Measurements from ENCODE around the gene CREG2.

DNA sequence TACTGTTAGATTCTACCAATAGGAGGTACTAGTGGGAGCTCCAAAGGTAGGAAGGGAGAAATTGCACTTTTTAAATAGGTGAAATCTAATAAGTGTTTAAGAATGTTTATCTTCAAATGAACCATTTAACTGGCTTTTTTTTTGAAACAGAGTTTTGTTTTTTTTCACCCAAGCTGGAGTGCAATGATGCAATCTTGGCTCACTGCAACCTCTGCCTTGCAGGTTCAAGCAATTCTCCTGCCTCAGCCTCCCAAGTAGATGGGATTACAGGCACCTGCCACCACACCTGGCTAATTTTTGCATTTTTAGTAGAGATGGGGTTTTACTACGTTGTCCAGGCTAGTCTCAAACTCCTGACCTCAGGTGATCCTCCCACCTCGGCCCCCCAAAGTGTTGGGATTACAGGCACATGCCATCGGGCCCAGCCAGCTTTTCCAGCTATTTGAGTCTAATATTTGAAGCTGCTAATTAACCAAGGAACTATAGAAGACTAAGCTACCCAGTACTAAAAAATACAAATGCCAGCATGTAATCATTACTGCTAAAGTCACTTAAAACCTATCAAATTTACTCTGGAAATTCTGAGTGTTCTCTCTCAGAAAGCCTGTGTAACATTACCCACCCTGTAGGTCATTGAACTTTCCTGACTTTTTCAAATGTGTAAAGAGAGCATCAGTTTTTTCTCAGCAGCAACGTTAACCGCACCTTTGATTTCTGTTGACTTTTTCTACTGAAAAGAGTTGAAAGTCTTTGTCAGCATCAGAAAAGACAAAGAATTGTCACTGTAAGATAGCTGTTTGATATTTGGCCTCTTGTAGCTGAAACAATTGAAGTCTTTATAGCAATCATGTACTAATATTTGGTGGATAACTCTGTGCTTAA is 54.2 kb downstream of the CREG2 start:
- TF ChIP-seq ARNTL (CRISPR knock-in tag; IDR thresholded peaks at IDR 0.05; ENCODE audit: borderline replicate concordance, low read depth) (no peak), TOX (CRISPR knock-in tag; IDR thresholded peaks at IDR 0.05; ENCODE audit: borderline replicate concordance) (no peak), GLIS3 (CRISPR knock-in tag; IDR thresholded peaks at IDR 0.05) (no peak), ISL1 (CRISPR knock-in tag; IDR thresholded peaks at IDR 0.05) (no peak), ZNF70 (CRISPR knock-in tag; IDR thresholded peaks at IDR 0.05) (no peak), RARB (CRISPR knock-in tag; IDR thresholded peaks at IDR 0.05) (no peak), TCF4 (CRISPR knock-in tag; IDR thresholded peaks at IDR 0.05; ENCODE audit: borderline replicate concordance) (no peak), SNAI2 (CRISPR knock-in tag; IDR thresholded peaks at IDR 0.05) (no peak), ZFP3 (CRISPR knock-in tag; IDR thresholded peaks at IDR 0.05) (no peak), ZNF565 (CRISPR knock-in tag; conservative IDR thresholded peaks at IDR 0.05; ENCODE audit: low read depth) (no peak)
- TF ChIP-seq, protein P1, sequence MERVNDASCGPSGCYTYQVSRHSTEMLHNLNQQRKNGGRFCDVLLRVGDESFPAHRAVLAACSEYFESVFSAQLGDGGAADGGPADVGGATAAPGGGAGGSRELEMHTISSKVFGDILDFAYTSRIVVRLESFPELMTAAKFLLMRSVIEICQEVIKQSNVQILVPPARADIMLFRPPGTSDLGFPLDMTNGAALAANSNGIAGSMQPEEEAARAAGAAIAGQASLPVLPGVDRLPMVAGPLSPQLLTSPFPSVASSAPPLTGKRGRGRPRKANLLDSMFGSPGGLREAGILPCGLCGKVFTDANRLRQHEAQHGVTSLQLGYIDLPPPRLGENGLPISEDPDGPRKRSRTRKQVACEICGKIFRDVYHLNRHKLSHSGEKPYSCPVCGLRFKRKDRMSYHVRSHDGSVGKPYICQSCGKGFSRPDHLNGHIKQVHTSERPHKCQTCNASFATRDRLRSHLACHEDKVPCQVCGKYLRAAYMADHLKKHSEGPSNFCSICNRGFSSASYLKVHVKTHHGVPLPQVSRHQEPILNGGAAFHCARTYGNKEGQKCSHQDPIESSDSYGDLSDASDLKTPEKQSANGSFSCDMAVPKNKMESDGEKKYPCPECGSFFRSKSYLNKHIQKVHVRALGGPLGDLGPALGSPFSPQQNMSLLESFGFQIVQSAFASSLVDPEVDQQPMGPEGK (CRISPR knock-in tag; IDR thresholded peaks at IDR 0.05; ENCODE audit: borderline replicate concordance), result no peak
- TF ChIP-seq, protein P2, sequence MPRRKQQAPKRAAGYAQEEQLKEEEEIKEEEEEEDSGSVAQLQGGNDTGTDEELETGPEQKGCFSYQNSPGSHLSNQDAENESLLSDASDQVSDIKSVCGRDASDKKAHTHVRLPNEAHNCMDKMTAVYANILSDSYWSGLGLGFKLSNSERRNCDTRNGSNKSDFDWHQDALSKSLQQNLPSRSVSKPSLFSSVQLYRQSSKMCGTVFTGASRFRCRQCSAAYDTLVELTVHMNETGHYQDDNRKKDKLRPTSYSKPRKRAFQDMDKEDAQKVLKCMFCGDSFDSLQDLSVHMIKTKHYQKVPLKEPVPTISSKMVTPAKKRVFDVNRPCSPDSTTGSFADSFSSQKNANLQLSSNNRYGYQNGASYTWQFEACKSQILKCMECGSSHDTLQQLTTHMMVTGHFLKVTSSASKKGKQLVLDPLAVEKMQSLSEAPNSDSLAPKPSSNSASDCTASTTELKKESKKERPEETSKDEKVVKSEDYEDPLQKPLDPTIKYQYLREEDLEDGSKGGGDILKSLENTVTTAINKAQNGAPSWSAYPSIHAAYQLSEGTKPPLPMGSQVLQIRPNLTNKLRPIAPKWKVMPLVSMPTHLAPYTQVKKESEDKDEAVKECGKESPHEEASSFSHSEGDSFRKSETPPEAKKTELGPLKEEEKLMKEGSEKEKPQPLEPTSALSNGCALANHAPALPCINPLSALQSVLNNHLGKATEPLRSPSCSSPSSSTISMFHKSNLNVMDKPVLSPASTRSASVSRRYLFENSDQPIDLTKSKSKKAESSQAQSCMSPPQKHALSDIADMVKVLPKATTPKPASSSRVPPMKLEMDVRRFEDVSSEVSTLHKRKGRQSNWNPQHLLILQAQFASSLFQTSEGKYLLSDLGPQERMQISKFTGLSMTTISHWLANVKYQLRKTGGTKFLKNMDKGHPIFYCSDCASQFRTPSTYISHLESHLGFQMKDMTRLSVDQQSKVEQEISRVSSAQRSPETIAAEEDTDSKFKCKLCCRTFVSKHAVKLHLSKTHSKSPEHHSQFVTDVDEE (CRISPR knock-in tag; IDR thresholded peaks at IDR 0.05), result no peak
- TF ChIP-seq, protein P3, sequence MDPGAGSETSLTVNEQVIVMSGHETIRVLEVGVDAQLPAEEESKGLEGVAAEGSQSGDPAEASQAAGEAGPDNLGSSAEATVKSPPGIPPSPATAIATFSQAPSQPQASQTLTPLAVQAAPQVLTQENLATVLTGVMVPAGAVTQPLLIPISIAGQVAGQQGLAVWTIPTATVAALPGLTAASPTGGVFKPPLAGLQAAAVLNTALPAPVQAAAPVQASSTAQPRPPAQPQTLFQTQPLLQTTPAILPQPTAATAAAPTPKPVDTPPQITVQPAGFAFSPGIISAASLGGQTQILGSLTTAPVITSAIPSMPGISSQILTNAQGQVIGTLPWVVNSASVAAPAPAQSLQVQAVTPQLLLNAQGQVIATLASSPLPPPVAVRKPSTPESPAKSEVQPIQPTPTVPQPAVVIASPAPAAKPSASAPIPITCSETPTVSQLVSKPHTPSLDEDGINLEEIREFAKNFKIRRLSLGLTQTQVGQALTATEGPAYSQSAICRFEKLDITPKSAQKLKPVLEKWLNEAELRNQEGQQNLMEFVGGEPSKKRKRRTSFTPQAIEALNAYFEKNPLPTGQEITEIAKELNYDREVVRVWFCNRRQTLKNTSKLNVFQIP (CRISPR knock-in tag; IDR thresholded peaks at IDR 0.05; ENCODE audit: borderline replicate concordance, low read depth), result no peak
- TF ChIP-seq, protein P4, sequence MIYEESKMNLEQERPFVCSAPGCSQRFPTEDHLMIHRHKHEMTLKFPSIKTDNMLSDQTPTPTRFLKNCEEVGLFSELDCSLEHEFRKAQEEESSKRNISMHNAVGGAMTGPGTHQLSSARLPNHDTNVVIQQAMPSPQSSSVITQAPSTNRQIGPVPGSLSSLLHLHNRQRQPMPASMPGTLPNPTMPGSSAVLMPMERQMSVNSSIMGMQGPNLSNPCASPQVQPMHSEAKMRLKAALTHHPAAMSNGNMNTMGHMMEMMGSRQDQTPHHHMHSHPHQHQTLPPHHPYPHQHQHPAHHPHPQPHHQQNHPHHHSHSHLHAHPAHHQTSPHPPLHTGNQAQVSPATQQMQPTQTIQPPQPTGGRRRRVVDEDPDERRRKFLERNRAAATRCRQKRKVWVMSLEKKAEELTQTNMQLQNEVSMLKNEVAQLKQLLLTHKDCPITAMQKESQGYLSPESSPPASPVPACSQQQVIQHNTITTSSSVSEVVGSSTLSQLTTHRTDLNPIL (CRISPR knock-in tag; IDR thresholded peaks at IDR 0.05; ENCODE audit: low read depth), result no peak

All from SK-N-SH treated with all-trans-retinoic acid at 6 μM for 48 hours (cell line).